Keratinocyte (primary cell): ENCODE results near the gene LEUTX.

Experiments used
- EZH2 ChIP-seq: IDR thresholded peaks from one replicate; pipeline ENCODE4 v1.6.1; 2012; ENCODE audit warnings: inconsistent platforms, mild to moderate bottlenecking, low read length, moderate library complexity
- TF ChIP-seq, protein P1 (sequence below), 3 experiments: IDR thresholded peaks in 1 of 3; conservative IDR thresholded peaks in 1 of 3; optimal IDR thresholded peaks in 1 of 3; 2 replicates in 2 of 3; 3 replicates in 1 of 3; pipeline versions ENCODE3 to v1.5.1; 2011; ENCODE audit warnings: low read length in 3 of 3, mild to moderate bottlenecking in 3 of 3, moderate library complexity in 2 of 3, control low read depth in 1 of 3, inconsistent platforms in 1 of 3; ENCODE audit not compliant: insufficient read depth in 2 of 3; ENCODE audit errors: extremely low read depth in 1 of 3

GRCh38 chr19:39833464-39834286, 55.0 kb downstream of the LEUTX start, which contains the start of gene DYRK1B:
- TF ChIP-seq, protein P1, sequence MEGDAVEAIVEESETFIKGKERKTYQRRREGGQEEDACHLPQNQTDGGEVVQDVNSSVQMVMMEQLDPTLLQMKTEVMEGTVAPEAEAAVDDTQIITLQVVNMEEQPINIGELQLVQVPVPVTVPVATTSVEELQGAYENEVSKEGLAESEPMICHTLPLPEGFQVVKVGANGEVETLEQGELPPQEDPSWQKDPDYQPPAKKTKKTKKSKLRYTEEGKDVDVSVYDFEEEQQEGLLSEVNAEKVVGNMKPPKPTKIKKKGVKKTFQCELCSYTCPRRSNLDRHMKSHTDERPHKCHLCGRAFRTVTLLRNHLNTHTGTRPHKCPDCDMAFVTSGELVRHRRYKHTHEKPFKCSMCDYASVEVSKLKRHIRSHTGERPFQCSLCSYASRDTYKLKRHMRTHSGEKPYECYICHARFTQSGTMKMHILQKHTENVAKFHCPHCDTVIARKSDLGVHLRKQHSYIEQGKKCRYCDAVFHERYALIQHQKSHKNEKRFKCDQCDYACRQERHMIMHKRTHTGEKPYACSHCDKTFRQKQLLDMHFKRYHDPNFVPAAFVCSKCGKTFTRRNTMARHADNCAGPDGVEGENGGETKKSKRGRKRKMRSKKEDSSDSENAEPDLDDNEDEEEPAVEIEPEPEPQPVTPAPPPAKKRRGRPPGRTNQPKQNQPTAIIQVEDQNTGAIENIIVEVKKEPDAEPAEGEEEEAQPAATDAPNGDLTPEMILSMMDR (optimal IDR thresholded peaks at IDR 0.05 in 1 of 3, IDR thresholded peaks at IDR 0.05 in 1 of 3, conservative IDR thresholded peaks at IDR 0.05 in 1 of 3; ENCODE audit: extremely low read depth in 1 of 3, insufficient read depth in 2 of 3, low read length in 3 of 3), result no peak
- TF ChIP-seq EZH2, result no peak
